Posterior cingulate gyrus (tissue), 11 donors: ENCODE results near the gene NFIX.
A peak's percentile ranks its signal among the peaks of the same experiment; 100 is the strongest.

Source experiments
- DNase-seq, 10 donors: peaks; one replicate each; pipeline versions ENCODE4 v3.0.0 to v3.0.0-alpha.2; 2020 to 2021; ENCODE audit warnings: mixed read lengths in 3 of 10
- intact Hi-C: fragments of 100-400 bp; cut with DNase I; formaldehyde crosslinking; loops from one replicate; pipeline ENCODE4 v1.15.1; 2023

Gene NFIX

GRCh38 chr19:13064092-13064489, 68.8 kb downstream of the NFIX start:
- DNase-seq = no peak
- intact Hi-C loops = no loop called here

GRCh38 chr19:13066226-13066625, 71.0 kb downstream of the NFIX start:
- intact Hi-C loops = no loop called here
- no peak for DNase-seq

- intact Hi-C loops = no loop called here
- DNase-seq = no peak
Measured at GRCh38 chr19:13066933-13067807, 71.9 kb downstream of the NFIX start.

GRCh38 chr19:13068085-13068846, 73.0 kb downstream of the NFIX start:
- intact Hi-C loops = no loop called here
- DNase-seq = no peak

- DNase-seq = no peak
- intact Hi-C loops = no loop called here
Measured at GRCh38 chr19:13069415-13070359, 74.4 kb downstream of the NFIX start.

GRCh38 chr19:13070425-13071140, 75.3 kb downstream of the NFIX start:
- intact Hi-C loops = no loop called here
- peak in 8 of 10 donors; percentile 57 to 96 (median 71) for DNase-seq

- no peak for DNase-seq
- intact Hi-C loops = no loop called here
Measured at GRCh38 chr19:13071444-13072187, 76.3 kb downstream of the NFIX start.

GRCh38 chr19:13072188-13072908, 77.1 kb downstream of the NFIX start:
- peak; percentile 84 to 99 (median 90) for DNase-seq
- intact Hi-C loops = no loop called here

- no peak for DNase-seq
- intact Hi-C loops = no loop called here
Measured at GRCh38 chr19:13073263-13073662, 78.0 kb downstream of the NFIX start.

- DNase-seq = no peak
Measured at GRCh38 chr19:13074378-13074777, 79.1 kb downstream of the NFIX start.

GRCh38 chr19:13076320-13076719, 81.0 kb downstream of the NFIX start:
- intact Hi-C loops = no loop called here
- no peak for DNase-seq

More at GRCh38 chr19:13074378-13074777, 79.1 kb downstream of the NFIX start:
- intact Hi-C loops = no loop called here

GRCh38 chr19:13076787-13077186, 81.5 kb downstream of the NFIX start:
- peak in 2 of 10 donors; percentile 58 to 86 for DNase-seq

GRCh38 chr19:13077240-13077639, 82.0 kb downstream of the NFIX start:
- peak in 5 of 10 donors; percentile 58 to 96 (median 68) for DNase-seq
- intact Hi-C loops = no loop called here

More at GRCh38 chr19:13076787-13077186, 81.5 kb downstream of the NFIX start:
- intact Hi-C loops = no loop called here

GRCh38 chr19:13078381-13078780, 83.1 kb downstream of the NFIX start:
- no peak for DNase-seq
- intact Hi-C loops = no loop called here

GRCh38 chr19:13078897-13079541, 83.7 kb downstream of the NFIX start:
- peak in 1 of 10 donors; percentile 94 for DNase-seq
- intact Hi-C loops = no loop called here

- peak in 1 of 10 donors; percentile 88 for DNase-seq
- intact Hi-C loops = no loop called here
Measured at GRCh38 chr19:13079542-13079986, 84.3 kb downstream of the NFIX start.

GRCh38 chr19:13082192-13083007, 87.1 kb downstream of the NFIX start:
- peak in 1 of 10 donors; percentile 92 for DNase-seq

More at GRCh38 chr19:13082192-13083007, 87.1 kb downstream of the NFIX start:
- intact Hi-C loops = no loop called here
